Measurements from ENCODE around the gene TANC1.

GRCh38 chr2:159002462-159003111 is 34.1 kb downstream of the TANC1 start:
- TF ChIP-seq, protein P1, sequence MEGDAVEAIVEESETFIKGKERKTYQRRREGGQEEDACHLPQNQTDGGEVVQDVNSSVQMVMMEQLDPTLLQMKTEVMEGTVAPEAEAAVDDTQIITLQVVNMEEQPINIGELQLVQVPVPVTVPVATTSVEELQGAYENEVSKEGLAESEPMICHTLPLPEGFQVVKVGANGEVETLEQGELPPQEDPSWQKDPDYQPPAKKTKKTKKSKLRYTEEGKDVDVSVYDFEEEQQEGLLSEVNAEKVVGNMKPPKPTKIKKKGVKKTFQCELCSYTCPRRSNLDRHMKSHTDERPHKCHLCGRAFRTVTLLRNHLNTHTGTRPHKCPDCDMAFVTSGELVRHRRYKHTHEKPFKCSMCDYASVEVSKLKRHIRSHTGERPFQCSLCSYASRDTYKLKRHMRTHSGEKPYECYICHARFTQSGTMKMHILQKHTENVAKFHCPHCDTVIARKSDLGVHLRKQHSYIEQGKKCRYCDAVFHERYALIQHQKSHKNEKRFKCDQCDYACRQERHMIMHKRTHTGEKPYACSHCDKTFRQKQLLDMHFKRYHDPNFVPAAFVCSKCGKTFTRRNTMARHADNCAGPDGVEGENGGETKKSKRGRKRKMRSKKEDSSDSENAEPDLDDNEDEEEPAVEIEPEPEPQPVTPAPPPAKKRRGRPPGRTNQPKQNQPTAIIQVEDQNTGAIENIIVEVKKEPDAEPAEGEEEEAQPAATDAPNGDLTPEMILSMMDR (IDR thresholded peaks at IDR 0.05; ENCODE audit: insufficient read depth, low read depth, low read length): no peak
- TF ChIP-seq EZH2 (IDR thresholded peaks at IDR 0.05; ENCODE audit: insufficient read depth, low read length): no peak

All from astrocyte (in vitro differentiated cells and primary cell).